Stomach (tissue), 4 donors: ENCODE data around the gene C11orf91.

ENCODE experiments used
- CTCF ChIP-seq, 7 experiments: fragments of 450-650 bp in 4 of 7; fragments of 200-600 bp in 3 of 7; sonication (generic) in 3 of 7; IDR thresholded peaks; one replicate each; pipeline ENCODE4 v1.5.1; 2016 to 2019; ENCODE audit warnings: antibody characterized with exemption in 7 of 7, control low read depth in 2 of 7, mild to moderate bottlenecking in 1 of 7
- POLR2A ChIP-seq, 4 donors: fragments of 450-650 bp; IDR thresholded peaks; one replicate each; pipeline ENCODE4 v1.6.1; 2016; ENCODE audit warnings: antibody characterized with exemption in 4 of 4, control low read depth in 2 of 4, mild to moderate bottlenecking in 1 of 4, moderate library complexity in 1 of 4

DNA sequence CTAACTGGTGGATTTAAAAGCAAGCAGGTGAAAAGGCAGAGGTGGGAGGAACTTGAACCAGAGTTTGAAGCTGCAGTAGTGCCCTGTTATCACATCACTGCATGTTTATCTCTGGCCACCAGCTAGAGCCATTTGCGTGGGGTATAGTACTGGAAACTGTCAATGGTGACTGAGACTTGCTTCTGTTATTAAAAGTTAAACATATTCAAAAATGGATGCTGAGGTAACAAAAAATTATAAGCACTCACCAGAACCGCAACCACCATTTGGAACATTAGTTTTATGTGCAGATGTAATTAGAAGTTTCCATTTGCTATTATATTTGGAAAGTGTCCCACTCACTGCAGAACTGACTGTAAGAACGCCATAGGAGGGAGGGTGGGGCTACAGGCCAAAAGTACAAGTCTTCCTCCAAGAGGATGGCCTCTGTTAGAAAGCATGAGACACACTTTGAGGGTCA, 36.8 kb upstream of the C11orf91 start:
- no peak for TF ChIP-seq CTCF (IDR thresholded peaks at IDR 0.05)
- TF ChIP-seq POLR2A (IDR thresholded peaks at IDR 0.05) = no peak
